ENCODE data around the gene MINDY4.

DNA sequence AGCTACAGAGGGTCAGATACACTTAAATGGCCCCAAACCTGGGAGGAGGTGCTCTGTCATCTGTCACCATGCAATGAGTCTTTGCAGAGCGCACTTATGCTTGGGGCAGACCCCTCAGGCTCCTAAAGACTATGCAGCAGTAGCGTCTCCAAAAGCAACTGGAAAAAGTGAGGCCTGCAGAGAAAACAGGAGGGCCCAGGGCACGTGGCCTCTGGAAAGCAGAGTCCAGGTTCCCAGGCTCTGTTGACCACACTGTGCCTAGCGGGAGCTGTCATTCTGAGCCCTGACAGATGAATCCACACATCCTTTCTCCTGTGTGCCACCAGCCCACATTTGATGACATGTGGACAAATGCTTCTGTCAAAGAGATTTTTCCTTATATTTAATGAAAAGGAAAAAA is 66.4 kb downstream of the MINDY4 start:
- TF ChIP-seq POLR2A (IDR thresholded peaks at IDR 0.05) (no peak), POLR2AphosphoS5 (IDR thresholded peaks at IDR 0.05) (no peak)
